GM23338 (cell line): ENCODE results near the gene PDSS1. TPM values are rescaled to one million over a fixed set of nuclear protein-coding genes. Genes with fewer than 3 reads are reported as not detected.
A peak's percentile ranks its signal among the peaks of the same experiment; 100 is the strongest.

Experiments used
- ATAC-seq: fragments of 200-7000 bp; cut with Tn5 transposase; 3 replicates; pipeline ENCODE4 v1.9.1; 2020
- DNase-seq: peaks from one replicate; pipeline ENCODE4 v3.0.0-alpha.2; 2015; ENCODE audit warnings: low spot score
- H2AFZ ChIP-seq: fragments of 200-600 bp; sonication (generic); 2 replicates; pipeline ENCODE4 v1.8.0; 2016; ENCODE audit warnings: antibody characterized with exemption, mild to moderate bottlenecking, moderate library complexity
- H3F3A ChIP-seq: fragments of 200-600 bp; sonication (generic); replicated peaks from 2 replicates; pipeline ENCODE4 v1.8.0; 2017; ENCODE audit warnings: antibody characterized with exemption, mixed run types, low read depth
- H3K27ac ChIP-seq: fragments of 200-600 bp; sonication (generic); 2 replicates; pipeline ENCODE4 v1.6.1; 2016; ENCODE audit warnings: low read depth
- H3K27me3 ChIP-seq: fragments of 200-600 bp; sonication (generic); 2 replicates; pipeline ENCODE4 v1.8.0; 2016; ENCODE audit warnings: mild to moderate bottlenecking, mixed run types, moderate library complexity; ENCODE audit not compliant: insufficient read depth
- H3K36me3 ChIP-seq: fragments of 200-600 bp; sonication (generic); 2 replicates; pipeline ENCODE4 v1.8.0; 2016; ENCODE audit warnings: mild to moderate bottlenecking; ENCODE audit not compliant: insufficient read depth
- H3K4me1 ChIP-seq: fragments of 200-600 bp; sonication (generic); 2 replicates; pipeline ENCODE4 v1.8.0; 2016; ENCODE audit warnings: mild to moderate bottlenecking, moderate library complexity; ENCODE audit not compliant: insufficient read depth
- H3K4me2 ChIP-seq: fragments of 200-600 bp; sonication (generic); 2 replicates; pipeline ENCODE4 v1.7.1; 2017; ENCODE audit warnings: mixed run types
- H3K4me3 ChIP-seq: fragments of 200-600 bp; sonication (generic); 2 replicates; pipeline ENCODE4 v1.6.1; 2016; ENCODE audit warnings: mixed run types
- H3K79me2 ChIP-seq: fragments of 200-600 bp; sonication (generic); replicated peaks from 2 replicates; pipeline ENCODE4 v1.8.0; 2017; ENCODE audit warnings: mild to moderate bottlenecking; ENCODE audit not compliant: insufficient read depth
- H3K9me2 ChIP-seq: fragments of 200-600 bp; sonication (generic); 2 replicates; pipeline ENCODE4 v1.8.0; 2017; ENCODE audit not compliant: insufficient read depth
- H4K20me1 ChIP-seq: fragments of 200-600 bp; sonication (generic); replicated peaks from 2 replicates; pipeline ENCODE4 v1.8.0; 2017; ENCODE audit warnings: mild to moderate bottlenecking; ENCODE audit not compliant: insufficient read depth
- H3K27ac Mint-ChIP-seq: 2 replicates; pipeline ENCODE4 v1.8.0; 2020; ENCODE audit warnings: inconsistent platforms, mild to moderate bottlenecking, moderate library complexity, mixed read lengths
- H3K27me3 Mint-ChIP-seq: 3 replicates; pipeline ENCODE4 v1.8.0; 2022; ENCODE audit warnings: low read depth, mild to moderate bottlenecking, moderate library complexity, mixed read lengths, inconsistent platforms; ENCODE audit not compliant: insufficient read depth, poor library complexity
- H3K36me3 Mint-ChIP-seq: 3 replicates; pipeline ENCODE4 v1.8.0; 2021; ENCODE audit warnings: low read depth, mild to moderate bottlenecking, inconsistent platforms, moderate library complexity, mixed read lengths
- H3K4me1 Mint-ChIP-seq: 3 replicates; pipeline ENCODE4 v1.8.0; 2020; ENCODE audit warnings: mild to moderate bottlenecking, inconsistent platforms, mixed read lengths
- H3K4me3 Mint-ChIP-seq: 3 replicates; pipeline ENCODE4 v1.8.0; 2021; ENCODE audit warnings: moderate library complexity, mild to moderate bottlenecking, inconsistent platforms, mixed read lengths
- H3K9me3 Mint-ChIP-seq: 3 replicates; pipeline ENCODE4 v1.8.0; 2020; ENCODE audit warnings: moderate library complexity, mild to moderate bottlenecking, inconsistent platforms, mixed read lengths
- CREB1 ChIP-seq: fragments of 250-450 bp; sonication (Bioruptor Pico); IDR thresholded peaks from 2 replicates; pipeline ENCODE4 v1.5.0; 2020; ENCODE audit warnings: low read depth, mild to moderate bottlenecking, moderate library complexity
- EZH2 ChIP-seq: fragments of 200-600 bp; sonication (generic); IDR thresholded peaks from one replicate; pipeline ENCODE4 v1.8.0; 2017; ENCODE audit warnings: antibody characterized with exemption, mild to moderate bottlenecking, low read depth; ENCODE audit not compliant: unreplicated experiment
- EZH2phosphoT487 ChIP-seq: fragments of 200-600 bp; sonication (generic); IDR thresholded peaks from one replicate; pipeline ENCODE4 v1.8.1; 2018; ENCODE audit warnings: antibody characterized with exemption; ENCODE audit not compliant: unreplicated experiment
- JUNB ChIP-seq: IDR thresholded peaks from one replicate; pipeline ENCODE4 v1.6.1; 2016; ENCODE audit warnings: antibody characterized with exemption; ENCODE audit not compliant: unreplicated experiment
- NANOG ChIP-seq: IDR thresholded peaks from 2 replicates; pipeline ENCODE4 v1.6.1; 2016; ENCODE audit warnings: antibody characterized with exemption, borderline replicate concordance
- POLR2AphosphoS5 ChIP-seq: IDR thresholded peaks from 2 replicates; pipeline ENCODE4 v1.6.1; 2016; ENCODE audit warnings: antibody characterized with exemption, low read depth
- STAT1 ChIP-seq: IDR thresholded peaks from one replicate; pipeline ENCODE4 v1.6.1; 2016; ENCODE audit warnings: antibody characterized with exemption; ENCODE audit not compliant: unreplicated experiment
- ZNF114 ChIP-seq: fragments of 250-450 bp; sonication (Bioruptor Pico); IDR thresholded peaks from 2 replicates; pipeline ENCODE4 v1.5.0; 2020; ENCODE audit warnings: mild to moderate bottlenecking, moderate library complexity
- ZNF331 ChIP-seq: fragments of 250-450 bp; sonication (Bioruptor Pico); IDR thresholded peaks from 2 replicates; pipeline ENCODE4 v1.5.0; 2020; ENCODE audit warnings: low read depth, mild to moderate bottlenecking, moderate library complexity
- polyA plus RNA-seq: library from polyadenylated mRNA; unstranded; fragments of >200 nt; fragmentation: Nextera tagmentation; extraction: Ambion mirVana; gene quantifications from 2 replicates; pipeline ENCODE4 v1.2.1, GENCODE V29; 2016
- total RNA-seq: library from RNA; depleted of rRNA; stranded (reverse); fragments of >200 nt; shearing (Covaris generic); gene quantifications from 2 replicates; pipeline ENCODE4 v1.2.3, GENCODE V29; 2014
- TF ChIP-seq, protein P1 (sequence below): IDR thresholded peaks from 2 replicates; pipeline ENCODE4 v1.6.1; 2016; ENCODE audit warnings: antibody characterized with exemption
- TF ChIP-seq, protein P2 (sequence below): IDR thresholded peaks from one replicate; pipeline ENCODE4 v1.6.1; 2018; ENCODE audit warnings: antibody characterized with exemption; ENCODE audit not compliant: unreplicated experiment
- TF ChIP-seq, protein P3 (sequence below), 2 experiments: fragments of 200-600 bp in 1 of 2; sonication (generic) in 1 of 2; conservative IDR thresholded peaks; 2 replicates each; pipeline versions ENCODE4 v1.5.1 to v1.6.1; 2016 to 2017; ENCODE audit warnings: antibody characterized with exemption in 2 of 2, low read depth in 2 of 2, mild to moderate bottlenecking in 2 of 2, moderate library complexity in 1 of 2
- TF ChIP-seq, protein P4 (sequence below): fragments of 250-450 bp; sonication (Bioruptor Pico); IDR thresholded peaks from 2 replicates; pipeline ENCODE4 v1.5.0; 2020; ENCODE audit warnings: mild to moderate bottlenecking, moderate library complexity

PDSS1 gene
- total and polyA plus RNA-seq, 2 experiments from 2014 or later = 21.5 to 26.2 TPM

DNA sequence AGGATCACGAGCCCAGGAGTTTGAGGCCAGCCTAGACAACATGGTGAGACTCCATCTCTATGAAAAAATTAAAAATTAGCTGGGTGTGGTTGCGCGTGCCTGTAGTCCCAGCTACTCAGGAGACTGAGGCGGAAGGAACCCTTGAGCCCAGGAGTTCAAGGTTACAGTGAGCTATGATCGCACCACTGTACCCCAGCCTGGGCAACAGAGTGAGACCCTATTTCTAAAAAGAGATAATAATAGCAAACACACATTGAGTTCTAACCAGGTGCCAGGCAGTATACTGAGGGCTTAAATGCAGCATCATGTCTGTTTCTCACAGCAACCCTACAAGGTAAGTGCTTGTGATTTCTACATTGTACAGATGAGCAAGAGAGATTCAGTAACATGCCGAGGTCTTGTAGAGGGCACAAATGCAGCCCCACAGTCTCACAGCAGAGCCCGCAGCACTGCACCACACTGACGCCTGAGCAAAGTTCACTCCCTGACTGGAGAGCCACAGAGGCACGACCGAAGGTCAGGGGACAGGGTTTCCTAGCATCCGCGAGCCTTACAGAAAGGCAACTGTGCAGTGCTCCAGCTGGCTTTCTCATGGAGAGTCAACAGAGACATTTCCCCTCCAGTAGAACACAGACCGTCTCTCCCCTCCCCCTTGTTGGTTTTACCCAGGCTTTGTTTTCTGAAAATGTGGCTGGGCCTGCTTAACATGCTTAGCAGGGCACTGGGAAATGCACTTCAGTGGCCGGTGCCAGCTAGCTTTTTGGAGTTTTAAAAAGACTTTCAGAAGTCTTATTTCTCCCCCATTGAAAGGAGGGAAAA lies 36.5 kb downstream of the PDSS1 start:
- no peak overlapping the region for H2AFZ ChIP-seq

More for the DNA sequence above, 36.5 kb downstream of the PDSS1 start:
- Histone ChIP-seq H3K27me3 (no peaks in the 10 kb centered on the region), H3K79me2 (no peaks in the 10 kb centered on the region), H3K4me2 (no peak overlapping the region), H3K36me3 (peaks cover 8% of the 10 kb centered on the region; the same call in 1 of the 2 replicates), H3K4me3 (no peak overlapping the region), H3K9me2 (no peaks in the 10 kb centered on the region), H3K27ac (no peak overlapping the region; the same call in 1 of the 2 replicates), H3K4me1 (no peaks in the 10 kb centered on the region), H3F3A (no peaks in the 10 kb centered on the region), H4K20me1 (peaks cover 7% of the 10 kb centered on the region; the same call in 1 of the 2 replicates)
- H3K4me3 Mint-ChIP-seq = no peak overlapping the region
- DNase-seq (peak; percentile 46), ATAC-seq (peak; percentile 86)
- peaks cover 13% of the 10 kb centered on the region; the same call in 2 of the 3 replicates for H3K4me1 Mint-ChIP-seq
- peaks cover 63% of the 10 kb centered on the region for H3K36me3 Mint-ChIP-seq
- H3K9me3 Mint-ChIP-seq = no peaks in the 10 kb centered on the region
- H3K27me3 Mint-ChIP-seq = peaks cover 4% of the 10 kb centered on the region
- H3K27ac Mint-ChIP-seq = peak overlapping the region; percentile 91
- TF ChIP-seq ZNF331 (CRISPR knock-in tag) (no peak), STAT1 (no peak), NANOG (no peak), POLR2AphosphoS5 (no peak), EZH2 (no peak), JUNB (no peak), ZNF114 (no peak), CREB1 (CRISPR knock-in tag) (no peak), EZH2phosphoT487 (no peak)
- TF ChIP-seq, protein P1, sequence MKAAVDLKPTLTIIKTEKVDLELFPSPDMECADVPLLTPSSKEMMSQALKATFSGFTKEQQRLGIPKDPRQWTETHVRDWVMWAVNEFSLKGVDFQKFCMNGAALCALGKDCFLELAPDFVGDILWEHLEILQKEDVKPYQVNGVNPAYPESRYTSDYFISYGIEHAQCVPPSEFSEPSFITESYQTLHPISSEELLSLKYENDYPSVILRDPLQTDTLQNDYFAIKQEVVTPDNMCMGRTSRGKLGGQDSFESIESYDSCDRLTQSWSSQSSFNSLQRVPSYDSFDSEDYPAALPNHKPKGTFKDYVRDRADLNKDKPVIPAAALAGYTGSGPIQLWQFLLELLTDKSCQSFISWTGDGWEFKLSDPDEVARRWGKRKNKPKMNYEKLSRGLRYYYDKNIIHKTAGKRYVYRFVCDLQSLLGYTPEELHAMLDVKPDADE = no peak
- TF ChIP-seq, protein P2, sequence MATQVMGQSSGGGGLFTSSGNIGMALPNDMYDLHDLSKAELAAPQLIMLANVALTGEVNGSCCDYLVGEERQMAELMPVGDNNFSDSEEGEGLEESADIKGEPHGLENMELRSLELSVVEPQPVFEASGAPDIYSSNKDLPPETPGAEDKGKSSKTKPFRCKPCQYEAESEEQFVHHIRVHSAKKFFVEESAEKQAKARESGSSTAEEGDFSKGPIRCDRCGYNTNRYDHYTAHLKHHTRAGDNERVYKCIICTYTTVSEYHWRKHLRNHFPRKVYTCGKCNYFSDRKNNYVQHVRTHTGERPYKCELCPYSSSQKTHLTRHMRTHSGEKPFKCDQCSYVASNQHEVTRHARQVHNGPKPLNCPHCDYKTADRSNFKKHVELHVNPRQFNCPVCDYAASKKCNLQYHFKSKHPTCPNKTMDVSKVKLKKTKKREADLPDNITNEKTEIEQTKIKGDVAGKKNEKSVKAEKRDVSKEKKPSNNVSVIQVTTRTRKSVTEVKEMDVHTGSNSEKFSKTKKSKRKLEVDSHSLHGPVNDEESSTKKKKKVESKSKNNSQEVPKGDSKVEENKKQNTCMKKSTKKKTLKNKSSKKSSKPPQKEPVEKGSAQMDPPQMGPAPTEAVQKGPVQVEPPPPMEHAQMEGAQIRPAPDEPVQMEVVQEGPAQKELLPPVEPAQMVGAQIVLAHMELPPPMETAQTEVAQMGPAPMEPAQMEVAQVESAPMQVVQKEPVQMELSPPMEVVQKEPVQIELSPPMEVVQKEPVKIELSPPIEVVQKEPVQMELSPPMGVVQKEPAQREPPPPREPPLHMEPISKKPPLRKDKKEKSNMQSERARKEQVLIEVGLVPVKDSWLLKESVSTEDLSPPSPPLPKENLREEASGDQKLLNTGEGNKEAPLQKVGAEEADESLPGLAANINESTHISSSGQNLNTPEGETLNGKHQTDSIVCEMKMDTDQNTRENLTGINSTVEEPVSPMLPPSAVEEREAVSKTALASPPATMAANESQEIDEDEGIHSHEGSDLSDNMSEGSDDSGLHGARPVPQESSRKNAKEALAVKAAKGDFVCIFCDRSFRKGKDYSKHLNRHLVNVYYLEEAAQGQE = no peak
- TF ChIP-seq, protein P3, sequence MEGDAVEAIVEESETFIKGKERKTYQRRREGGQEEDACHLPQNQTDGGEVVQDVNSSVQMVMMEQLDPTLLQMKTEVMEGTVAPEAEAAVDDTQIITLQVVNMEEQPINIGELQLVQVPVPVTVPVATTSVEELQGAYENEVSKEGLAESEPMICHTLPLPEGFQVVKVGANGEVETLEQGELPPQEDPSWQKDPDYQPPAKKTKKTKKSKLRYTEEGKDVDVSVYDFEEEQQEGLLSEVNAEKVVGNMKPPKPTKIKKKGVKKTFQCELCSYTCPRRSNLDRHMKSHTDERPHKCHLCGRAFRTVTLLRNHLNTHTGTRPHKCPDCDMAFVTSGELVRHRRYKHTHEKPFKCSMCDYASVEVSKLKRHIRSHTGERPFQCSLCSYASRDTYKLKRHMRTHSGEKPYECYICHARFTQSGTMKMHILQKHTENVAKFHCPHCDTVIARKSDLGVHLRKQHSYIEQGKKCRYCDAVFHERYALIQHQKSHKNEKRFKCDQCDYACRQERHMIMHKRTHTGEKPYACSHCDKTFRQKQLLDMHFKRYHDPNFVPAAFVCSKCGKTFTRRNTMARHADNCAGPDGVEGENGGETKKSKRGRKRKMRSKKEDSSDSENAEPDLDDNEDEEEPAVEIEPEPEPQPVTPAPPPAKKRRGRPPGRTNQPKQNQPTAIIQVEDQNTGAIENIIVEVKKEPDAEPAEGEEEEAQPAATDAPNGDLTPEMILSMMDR (conservative IDR thresholded peaks at IDR 0.05; ENCODE audit: low read depth in 2 of 2) = no peak
- TF ChIP-seq, protein P4, sequence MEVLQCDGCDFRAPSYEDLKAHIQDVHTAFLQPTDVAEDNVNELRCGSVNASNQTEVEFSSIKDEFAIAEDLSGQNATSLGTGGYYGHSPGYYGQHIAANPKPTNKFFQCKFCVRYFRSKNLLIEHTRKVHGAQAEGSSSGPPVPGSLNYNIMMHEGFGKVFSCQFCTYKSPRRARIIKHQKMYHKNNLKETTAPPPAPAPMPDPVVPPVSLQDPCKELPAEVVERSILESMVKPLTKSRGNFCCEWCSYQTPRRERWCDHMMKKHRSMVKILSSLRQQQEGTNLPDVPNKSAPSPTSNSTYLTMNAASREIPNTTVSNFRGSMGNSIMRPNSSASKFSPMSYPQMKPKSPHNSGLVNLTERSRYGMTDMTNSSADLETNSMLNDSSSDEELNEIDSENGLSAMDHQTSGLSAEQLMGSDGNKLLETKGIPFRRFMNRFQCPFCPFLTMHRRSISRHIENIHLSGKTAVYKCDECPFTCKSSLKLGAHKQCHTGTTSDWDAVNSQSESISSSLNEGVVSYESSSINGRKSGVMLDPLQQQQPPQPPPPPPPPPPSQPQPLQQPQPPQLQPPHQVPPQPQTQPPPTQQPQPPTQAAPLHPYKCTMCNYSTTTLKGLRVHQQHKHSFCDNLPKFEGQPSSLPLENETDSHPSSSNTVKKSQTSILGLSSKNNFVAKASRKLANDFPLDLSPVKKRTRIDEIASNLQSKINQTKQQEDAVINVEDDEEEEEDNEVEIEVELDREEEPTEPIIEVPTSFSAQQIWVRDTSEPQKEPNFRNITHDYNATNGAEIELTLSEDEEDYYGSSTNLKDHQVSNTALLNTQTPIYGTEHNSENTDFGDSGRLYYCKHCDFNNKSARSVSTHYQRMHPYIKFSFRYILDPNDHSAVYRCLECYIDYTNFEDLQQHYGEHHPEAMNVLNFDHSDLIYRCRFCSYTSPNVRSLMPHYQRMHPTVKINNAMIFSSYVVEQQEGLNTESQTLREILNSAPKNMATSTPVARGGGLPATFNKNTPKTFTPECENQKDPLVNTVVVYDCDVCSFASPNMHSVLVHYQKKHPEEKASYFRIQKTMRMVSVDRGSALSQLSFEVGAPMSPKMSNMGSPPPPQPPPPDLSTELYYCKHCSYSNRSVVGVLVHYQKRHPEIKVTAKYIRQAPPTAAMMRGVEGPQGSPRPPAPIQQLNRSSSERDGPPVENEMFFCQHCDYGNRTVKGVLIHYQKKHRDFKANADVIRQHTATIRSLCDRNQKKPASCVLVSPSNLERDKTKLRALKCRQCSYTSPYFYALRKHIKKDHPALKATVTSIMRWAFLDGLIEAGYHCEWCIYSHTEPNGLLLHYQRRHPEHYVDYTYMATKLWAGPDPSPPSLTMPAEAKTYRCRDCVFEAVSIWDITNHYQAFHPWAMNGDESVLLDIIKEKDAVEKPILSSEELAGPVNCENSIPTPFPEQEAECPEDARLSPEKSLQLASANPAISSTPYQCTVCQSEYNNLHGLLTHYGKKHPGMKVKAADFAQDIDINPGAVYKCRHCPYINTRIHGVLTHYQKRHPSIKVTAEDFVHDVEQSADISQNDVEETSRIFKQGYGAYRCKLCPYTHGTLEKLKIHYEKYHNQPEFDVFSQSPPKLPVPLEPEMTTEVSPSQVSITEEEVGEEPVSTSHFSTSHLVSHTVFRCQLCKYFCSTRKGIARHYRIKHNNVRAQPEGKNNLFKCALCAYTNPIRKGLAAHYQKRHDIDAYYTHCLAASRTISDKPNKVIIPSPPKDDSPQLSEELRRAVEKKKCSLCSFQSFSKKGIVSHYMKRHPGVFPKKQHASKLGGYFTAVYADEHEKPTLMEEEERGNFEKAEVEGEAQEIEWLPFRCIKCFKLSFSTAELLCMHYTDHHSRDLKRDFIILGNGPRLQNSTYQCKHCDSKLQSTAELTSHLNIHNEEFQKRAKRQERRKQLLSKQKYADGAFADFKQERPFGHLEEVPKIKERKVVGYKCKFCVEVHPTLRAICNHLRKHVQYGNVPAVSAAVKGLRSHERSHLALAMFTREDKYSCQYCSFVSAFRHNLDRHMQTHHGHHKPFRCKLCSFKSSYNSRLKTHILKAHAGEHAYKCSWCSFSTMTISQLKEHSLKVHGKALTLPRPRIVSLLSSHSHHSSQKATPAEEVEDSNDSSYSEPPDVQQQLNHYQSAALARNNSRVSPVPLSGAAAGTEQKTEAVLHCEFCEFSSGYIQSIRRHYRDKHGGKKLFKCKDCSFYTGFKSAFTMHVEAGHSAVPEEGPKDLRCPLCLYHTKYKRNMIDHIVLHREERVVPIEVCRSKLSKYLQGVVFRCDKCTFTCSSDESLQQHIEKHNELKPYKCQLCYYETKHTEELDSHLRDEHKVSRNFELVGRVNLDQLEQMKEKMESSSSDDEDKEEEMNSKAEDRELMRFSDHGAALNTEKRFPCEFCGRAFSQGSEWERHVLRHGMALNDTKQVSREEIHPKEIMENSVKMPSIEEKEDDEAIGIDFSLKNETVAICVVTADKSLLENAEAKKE = no peak
